C4-2B (cell line): ENCODE data around the gene FAM20C.

Source experiments
- ZFX ChIP-seq: fragments of 450-650 bp; IDR thresholded peaks from 2 replicates; pipeline ENCODE4 v1.6.1; 2017
- TF ChIP-seq, protein P1 (sequence below): fragments of 450-650 bp; conservative IDR thresholded peaks from 2 replicates; pipeline ENCODE4 v1.5.1; 2017; ENCODE audit warnings: mild to moderate bottlenecking

DNA sequence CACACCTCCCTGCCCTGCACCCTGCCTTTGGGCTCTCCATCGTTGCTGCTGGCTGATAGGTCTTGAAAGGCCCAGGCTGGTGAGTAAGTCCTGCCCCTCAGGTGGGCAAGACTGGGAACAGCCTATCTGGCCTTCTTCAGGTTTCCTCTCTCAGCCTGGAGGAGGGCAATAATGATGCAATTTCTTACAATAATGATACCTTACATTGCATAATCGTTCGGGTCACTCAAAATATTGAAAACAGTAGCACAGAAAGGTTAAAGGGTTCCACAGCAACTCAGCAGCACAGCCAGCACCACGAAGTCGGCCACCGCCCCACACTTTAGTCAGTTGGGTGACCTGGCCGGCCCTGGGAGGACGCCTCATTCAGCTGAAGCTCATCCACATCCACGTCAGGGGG lies 16.0 kb upstream of the FAM20C start:
- TF ChIP-seq, protein P1, sequence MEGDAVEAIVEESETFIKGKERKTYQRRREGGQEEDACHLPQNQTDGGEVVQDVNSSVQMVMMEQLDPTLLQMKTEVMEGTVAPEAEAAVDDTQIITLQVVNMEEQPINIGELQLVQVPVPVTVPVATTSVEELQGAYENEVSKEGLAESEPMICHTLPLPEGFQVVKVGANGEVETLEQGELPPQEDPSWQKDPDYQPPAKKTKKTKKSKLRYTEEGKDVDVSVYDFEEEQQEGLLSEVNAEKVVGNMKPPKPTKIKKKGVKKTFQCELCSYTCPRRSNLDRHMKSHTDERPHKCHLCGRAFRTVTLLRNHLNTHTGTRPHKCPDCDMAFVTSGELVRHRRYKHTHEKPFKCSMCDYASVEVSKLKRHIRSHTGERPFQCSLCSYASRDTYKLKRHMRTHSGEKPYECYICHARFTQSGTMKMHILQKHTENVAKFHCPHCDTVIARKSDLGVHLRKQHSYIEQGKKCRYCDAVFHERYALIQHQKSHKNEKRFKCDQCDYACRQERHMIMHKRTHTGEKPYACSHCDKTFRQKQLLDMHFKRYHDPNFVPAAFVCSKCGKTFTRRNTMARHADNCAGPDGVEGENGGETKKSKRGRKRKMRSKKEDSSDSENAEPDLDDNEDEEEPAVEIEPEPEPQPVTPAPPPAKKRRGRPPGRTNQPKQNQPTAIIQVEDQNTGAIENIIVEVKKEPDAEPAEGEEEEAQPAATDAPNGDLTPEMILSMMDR, result no peak
- TF ChIP-seq ZFX, result no peak
